GM18505 (cell line): ENCODE data around the gene GPR42.
A peak's percentile ranks its signal among the peaks of the same experiment; 100 is the strongest.
"Not testable (repeated sequence)": the region's sequence is repeated elsewhere in the genome, so short reads cannot be mapped to it uniquely, and the experiment has no call there.

ENCODE experiments used
- ATAC-seq: cut with Tn5 transposase; IDR thresholded peaks from one replicate; pipeline ENCODE4 v1.9.1; 2021; ENCODE audit not compliant: unreplicated experiment
- POLR2A ChIP-seq: IDR thresholded peaks from 4 replicates; pipeline ENCODE4 v1.6.1; 2011; ENCODE audit warnings: borderline replicate concordance; ENCODE audit not compliant: insufficient read depth, insufficient read length; ENCODE audit errors: extremely low read depth

Gene GPR42

DNA sequence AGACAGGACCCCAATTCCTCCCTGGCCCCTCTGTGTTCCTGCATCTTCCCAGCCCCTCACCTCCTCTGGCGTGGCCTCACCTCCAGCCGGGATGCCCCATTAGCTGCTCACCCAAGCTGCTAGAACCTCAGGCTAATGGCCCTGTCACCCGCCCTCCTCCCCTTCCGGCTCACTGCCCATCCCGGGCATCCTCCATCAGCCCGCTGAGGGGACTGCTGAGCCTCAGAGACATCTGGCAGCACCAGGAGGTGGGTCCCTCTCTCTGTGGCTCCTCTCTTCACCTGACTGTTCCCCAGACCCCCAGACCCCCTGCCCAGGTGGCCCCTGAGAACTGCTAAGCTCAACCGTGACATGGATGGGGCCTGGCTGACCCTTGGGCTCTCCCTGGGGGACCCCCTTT is 20.3 kb upstream of the GPR42 start:
- ATAC-seq, result no peak
- no peak for TF ChIP-seq POLR2A

DNA sequence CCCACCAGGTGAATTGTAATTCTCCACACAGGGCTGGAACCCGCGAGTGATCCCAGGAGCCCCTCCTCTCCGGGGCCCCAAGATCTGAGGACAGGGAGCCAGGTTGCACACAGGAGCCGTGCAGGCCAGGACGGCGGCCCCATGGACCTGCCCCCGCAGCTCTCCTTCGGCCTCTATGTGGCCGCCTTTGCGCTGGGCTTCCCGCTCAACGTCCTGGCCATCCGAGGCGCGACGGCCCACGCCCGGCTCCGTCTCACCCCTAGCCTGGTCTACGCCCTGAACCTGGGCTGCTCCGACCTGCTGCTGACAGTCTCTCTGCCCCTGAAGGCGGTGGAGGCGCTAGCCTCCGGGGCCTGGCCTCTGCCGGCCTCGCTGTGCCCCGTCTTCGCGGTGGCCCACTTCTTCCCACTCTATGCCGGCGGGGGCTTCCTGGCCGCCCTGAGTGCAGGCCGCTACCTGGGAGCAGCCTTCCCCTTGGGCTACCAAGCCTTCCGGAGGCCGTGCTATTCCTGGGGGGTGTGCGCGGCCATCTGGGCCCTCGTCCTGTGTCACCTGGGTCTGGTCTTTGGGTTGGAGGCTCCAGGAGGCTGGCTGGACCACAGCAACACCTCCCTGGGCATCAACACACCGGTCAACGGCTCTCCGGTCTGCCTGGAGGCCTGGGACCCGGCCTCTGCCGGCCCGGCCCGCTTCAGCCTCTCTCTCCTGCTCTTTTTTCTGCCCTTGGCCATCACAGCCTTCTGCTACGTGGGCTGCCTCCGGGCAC is 19.3 kb upstream of the GPR42 start:
- no peak for TF ChIP-seq POLR2A
- no peak for ATAC-seq

DNA sequence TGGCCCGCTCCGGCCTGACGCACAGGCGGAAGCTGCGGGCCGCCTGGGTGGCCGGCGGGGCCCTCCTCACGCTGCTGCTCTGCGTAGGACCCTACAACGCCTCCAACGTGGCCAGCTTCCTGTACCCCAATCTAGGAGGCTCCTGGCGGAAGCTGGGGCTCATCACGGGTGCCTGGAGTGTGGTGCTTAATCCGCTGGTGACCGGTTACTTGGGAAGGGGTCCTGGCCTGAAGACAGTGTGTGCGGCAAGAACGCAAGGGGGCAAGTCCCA is 18.8 kb upstream of the GPR42 start:
- TF ChIP-seq POLR2A, result no peak
- no peak for ATAC-seq

DNA sequence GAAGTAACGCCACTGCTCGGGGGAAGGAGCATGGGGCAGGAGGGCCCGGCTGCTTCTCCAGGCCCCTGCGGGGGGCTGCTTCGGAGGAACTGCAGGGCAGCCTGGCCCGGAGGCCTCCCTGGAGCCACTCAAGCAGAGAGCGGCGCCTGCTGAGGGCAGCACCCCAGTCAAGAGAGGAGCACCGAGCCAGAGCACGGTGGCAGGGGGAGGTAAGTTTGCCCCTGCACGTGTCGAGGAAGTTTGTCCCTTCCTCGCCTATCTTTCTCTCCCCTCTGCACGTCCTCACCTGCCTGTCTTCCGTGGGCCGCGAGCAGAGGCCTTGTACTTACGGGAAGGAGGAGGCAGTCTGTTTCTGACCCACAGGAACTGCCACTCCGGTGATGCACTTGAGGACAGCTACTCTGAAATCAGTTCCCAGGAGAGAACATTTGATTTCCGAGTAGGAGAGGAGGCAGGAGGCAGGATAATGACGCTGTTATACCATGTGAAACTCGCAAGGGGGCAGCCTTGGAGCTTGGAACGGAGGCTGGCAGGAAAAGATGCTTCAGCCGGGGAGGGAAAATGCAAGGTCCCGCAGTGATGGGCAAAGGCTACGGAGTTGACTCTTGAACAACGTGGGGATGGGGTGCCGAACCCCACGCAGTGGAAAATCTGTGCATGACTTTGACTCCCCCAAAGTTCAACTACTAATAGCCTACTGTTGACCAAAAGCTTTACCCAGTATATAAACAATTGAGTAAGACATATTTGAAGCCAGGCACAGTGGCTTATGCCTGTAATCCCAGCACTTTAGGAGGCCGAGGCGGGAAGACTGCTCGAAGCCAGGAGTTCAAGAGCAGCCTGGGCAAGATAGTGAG is 18.2 kb upstream of the GPR42 start:
- ATAC-seq, result no peak
- peak; percentile 13 for TF ChIP-seq POLR2A

DNA sequence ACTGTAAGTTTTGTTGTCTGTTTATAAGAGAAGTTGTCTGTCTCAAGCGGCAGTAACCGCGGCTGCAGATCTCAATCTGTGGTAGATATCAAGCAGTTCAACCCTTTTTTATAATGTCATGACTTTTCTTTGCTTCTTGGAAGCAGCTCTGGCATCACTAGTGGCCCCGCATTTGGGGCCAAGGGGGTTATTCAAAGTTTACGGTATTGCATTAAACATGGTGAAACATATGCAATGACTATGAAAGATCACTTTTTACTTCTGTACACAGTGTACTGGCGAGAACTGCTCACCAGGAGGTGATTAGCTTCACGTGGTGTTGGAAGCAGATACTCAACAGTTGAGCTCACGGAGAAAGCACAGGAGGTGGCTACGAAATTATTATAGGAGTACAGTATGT is 17.2 kb upstream of the GPR42 start:
- TF ChIP-seq POLR2A, result no peak
- ATAC-seq, result no peak

DNA sequence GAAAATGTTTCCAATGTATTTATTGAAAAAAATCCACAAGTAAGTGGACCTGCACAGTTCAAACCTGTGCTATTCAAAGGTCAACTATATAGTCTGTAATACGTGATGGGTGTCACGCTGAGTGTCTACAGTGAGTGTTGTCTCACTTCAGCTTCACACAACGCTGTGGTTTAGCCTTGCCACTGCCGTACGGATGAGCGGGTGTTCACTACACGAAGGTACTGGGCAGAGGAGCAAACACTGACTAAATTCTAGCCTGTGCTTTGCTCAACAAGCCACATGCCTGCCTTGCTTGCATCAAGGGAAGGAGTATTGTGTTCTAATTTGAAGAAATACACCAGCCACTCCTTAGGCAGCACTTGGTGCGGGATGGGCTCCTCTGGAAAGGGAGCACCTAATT is 16.0 kb upstream of the GPR42 start:
- ATAC-seq, result no peak
- no peak for TF ChIP-seq POLR2A

DNA sequence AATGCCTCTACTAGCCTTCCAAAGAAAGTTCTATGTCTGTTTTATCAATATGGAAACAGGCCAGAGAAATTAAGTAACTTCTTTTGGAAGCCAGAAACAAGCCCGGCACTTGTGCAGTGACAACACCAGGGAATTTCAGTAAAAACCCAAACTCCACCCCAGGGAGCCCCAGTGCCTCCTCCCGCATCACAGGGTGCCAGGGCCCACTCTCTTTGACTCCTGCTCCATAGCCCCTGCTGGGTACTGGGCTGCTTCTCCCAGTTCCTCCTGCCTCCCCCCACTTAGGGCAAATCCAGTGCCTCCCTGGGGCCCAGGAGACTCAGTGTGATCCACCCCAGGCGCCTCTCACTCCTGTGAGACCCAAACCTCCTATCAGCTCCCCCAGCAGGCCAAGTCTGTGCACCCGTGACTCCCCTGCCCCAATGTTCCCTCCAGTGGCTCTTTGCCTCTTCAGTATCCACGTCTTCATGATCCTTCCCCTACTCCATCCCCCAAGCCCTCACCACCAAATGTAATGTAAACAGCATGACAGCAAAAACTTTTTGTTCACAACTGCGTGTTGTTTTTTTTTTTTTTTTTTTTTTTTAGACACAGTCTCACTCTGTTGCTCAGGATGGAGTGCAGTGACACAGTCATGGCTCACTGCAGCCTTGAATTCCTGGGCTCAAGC is 14.9 kb upstream of the GPR42 start:
- ATAC-seq, result no peak
- TF ChIP-seq POLR2A, result no peak

DNA sequence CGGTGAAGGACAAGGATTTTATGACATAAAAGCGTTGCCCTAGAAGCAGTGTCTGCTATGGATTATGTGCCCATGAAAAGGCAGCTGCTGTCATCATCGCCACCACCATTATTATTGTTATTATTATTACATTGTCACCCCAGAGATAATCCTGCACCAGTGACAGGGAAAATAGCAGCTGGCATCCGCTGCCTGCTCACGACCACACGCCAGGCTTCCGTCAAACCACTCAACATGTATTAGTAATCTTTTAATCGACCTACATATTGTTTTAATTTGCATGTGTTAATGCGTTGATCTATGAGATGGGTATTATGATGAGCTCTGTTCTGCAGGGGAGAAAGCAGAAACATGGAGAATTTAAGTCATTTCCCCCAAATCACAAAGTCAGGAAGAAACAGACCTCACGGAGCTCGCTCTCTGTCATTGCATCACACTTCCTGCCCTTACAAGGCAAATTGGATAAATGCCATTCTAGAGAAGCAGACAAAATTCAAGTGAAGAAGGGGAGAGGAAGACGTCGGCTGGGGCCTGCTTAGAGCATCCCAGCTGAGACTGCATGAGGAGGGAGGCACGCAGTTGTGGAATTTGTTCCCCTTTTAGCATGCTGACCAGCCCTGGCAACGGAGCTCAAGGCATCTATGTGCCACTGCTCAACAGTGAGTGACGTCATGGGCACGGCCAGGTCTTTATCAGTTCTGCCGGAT is 12.8 kb upstream of the GPR42 start, which contains the start of gene FFAR3:
FFAR3 (plus strand) TSS at position 594 of the 707 bp plus-strand sequence. CDS start 431 bp downstream, outside the sequence.
- no peak for ATAC-seq
- TF ChIP-seq POLR2A, result no peak

DNA sequence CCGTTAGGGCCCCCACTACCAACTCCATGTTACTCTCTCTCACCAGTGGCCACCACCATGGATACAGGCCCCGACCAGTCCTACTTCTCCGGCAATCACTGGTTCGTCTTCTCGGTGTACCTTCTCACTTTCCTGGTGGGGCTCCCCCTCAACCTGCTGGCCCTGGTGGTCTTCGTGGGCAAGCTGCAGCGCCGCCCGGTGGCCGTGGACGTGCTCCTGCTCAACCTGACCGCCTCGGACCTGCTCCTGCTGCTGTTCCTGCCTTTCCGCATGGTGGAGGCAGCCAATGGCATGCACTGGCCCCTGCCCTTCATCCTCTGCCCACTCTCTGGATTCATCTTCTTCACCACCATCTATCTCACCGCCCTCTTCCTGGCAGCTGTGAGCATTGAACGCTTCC is 12.0 kb upstream of the GPR42 start:
- ATAC-seq, result not testable (repeated sequence)

DNA sequence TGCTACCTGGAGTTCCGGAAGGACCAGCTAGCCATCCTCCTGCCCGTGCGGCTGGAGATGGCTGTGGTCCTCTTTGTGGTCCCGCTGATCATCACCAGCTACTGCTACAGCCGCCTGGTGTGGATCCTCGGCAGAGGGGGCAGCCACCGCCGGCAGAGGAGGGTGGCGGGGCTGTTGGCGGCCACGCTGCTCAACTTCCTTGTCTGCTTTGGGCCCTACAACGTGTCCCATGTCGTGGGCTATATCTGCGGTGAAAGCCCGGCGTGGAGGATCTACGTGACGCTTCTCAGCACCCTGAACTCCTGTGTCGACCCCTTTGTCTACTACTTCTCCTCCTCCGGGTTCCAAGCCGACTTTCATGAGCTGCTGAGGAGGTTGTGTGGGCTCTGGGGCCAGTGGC is 11.5 kb upstream of the GPR42 start:
- ATAC-seq, result not testable (repeated sequence)

DNA sequence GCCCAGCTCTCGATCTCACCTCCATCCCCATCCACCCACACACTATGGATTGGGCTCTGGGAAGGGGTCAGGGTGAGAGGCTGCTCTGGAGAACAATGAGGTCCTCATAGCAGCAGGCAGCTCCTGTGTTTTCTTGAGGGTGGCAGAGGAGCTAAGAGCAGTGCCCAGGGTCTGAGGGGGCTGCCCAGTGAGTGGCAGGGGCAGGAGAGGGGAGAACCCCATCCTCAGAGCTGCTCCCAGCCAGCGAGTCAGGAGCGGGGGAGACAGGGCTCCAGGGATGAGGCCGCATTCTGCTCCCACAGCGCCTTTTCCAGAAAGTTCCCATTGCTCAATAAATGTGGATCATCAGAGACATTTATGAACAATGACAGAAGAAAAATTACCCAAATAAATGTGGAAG is 10.8 kb upstream of the GPR42 start:
- not testable (repeated sequence) for ATAC-seq

DNA sequence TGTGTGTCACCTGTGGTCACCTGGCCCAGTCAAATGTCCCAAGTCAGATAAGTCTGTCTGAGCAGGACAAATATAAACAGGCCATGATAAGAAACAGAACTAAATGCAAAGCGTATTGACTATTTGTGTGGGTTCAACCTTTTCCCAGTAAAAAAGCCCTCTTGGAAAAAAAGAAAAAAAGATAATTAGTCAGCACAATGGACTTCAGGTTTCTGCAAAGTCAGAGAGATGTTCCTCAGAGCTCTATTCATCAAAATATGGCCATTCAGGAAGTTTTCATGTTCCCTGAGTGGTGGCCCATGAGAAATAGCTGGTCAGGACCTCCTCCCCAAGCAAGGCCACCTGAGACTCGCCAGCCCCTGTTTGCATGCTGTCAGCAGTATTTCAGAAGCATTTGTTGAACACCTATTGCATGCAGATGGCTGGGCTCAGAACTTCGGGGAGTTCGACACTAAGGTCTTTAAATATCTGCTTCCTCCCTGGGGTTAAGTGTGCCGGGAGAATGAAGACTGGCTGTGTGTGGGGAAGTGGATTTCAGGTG is 9.9 kb upstream of the GPR42 start:
- ATAC-seq, result no peak
- TF ChIP-seq POLR2A, result no peak

DNA sequence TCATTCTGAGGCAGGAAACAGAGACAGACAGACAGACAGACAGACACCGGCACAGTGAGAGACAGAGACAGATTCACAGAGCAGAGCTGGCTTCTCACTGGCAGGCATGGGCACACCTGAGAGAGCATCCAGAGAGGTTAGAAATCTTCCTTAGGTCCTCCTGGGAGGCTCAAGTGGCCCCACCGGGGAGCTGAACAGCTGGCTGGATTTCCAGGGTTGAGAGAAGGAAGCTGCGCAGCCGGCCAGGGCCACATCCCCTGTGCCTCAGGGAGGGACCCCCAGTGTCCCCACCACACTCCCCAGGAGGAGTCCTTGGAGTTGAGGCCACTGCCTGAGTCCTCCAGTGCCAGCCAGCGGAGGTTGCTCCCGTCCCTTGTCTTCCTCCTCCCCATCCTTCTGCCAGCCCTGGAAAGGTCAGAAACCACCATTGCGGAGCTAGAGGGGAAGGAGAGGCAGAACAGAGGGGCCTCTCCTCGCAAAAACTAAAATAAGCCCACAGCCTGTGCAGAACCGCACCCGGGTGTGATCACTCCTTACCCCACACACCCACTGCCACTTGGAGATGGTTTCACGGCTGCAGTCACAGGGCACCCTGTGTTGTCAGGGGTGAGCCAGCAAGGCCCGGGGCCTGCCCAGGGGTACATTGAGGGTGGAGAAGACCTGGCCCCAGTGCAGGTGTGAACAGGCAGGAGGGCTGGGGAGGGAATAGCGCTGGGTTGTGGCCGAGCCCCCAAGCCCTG is 8.4 kb upstream of the GPR42 start:
- no peak for ATAC-seq
- no peak for TF ChIP-seq POLR2A
